Calu3 (cell line): ENCODE results near the gene SGSM1. TPM values are rescaled to one million over a fixed set of nuclear protein-coding genes. Genes with fewer than 3 reads are reported as not detected.

Experiments used
- BruUV-seq: library from RNA; stranded (reverse); fragments of 400-500 nt; replicated peaks from 2 replicates; lab custom pipeline; 2021; lab: Mats Ljungman, UMichigan
- CTCF ChIA-PET: fragments of 300-600 bp; sonication (Branson Sonifier 250); formaldehyde crosslinking; loops from one replicate; lab custom pipeline; 2022; ENCODE audit warnings: antibody characterized with exemption; lab: Charles Lee
- DNase-seq: peaks from one replicate; pipeline ENCODE4 v3.0.0; 2022
- H3K27ac Mint-ChIP-seq: one replicate; pipeline ENCODE4 v1.8.0; 2022; ENCODE audit warnings: mixed read lengths; ENCODE audit not compliant: unreplicated experiment
- H3K27me3 Mint-ChIP-seq: one replicate; pipeline ENCODE4 v1.8.0; 2022; ENCODE audit warnings: mixed read lengths; ENCODE audit not compliant: unreplicated experiment
- H3K36me3 Mint-ChIP-seq: one replicate; pipeline ENCODE4 v1.8.0; 2022; ENCODE audit warnings: mild to moderate bottlenecking, moderate library complexity, mixed read lengths; ENCODE audit not compliant: insufficient read depth, unreplicated experiment
- H3K4me1 Mint-ChIP-seq: one replicate; pipeline ENCODE4 v1.8.0; 2022; ENCODE audit warnings: mild to moderate bottlenecking, low read depth, mixed read lengths; ENCODE audit not compliant: unreplicated experiment
- H3K4me3 Mint-ChIP-seq: one replicate; pipeline ENCODE4 v1.8.0; 2022; ENCODE audit warnings: mild to moderate bottlenecking, low read depth, moderate library complexity, mixed read lengths; ENCODE audit not compliant: unreplicated experiment
- H3K9me3 Mint-ChIP-seq: one replicate; pipeline ENCODE4 v1.8.0; 2022; ENCODE audit warnings: low read depth, mixed read lengths; ENCODE audit not compliant: unreplicated experiment
- intact Hi-C: fragments of 100-400 bp; cut with micrococcal nuclease; formaldehyde crosslinking; loops from one replicate; pipeline ENCODE4 v1.10.0; 2022; ENCODE audit not compliant: unreplicated experiment
- total RNA-seq: library from RNA; stranded (reverse); gene quantifications from 2 replicates; pipeline ENCODE4 v1.2.3, GENCODE V29; 2022
- TF ChIP-seq, protein P1 (sequence below): fragments of 200-600 bp; IDR thresholded peaks from one replicate; pipeline ENCODE4 v1.8.0; 2022; ENCODE audit warnings: antibody characterized with exemption; ENCODE audit not compliant: unreplicated experiment

The SGSM1 gene
- total RNA-seq, 1 experiment from 2014 or later: 0.07 TPM

DNA sequence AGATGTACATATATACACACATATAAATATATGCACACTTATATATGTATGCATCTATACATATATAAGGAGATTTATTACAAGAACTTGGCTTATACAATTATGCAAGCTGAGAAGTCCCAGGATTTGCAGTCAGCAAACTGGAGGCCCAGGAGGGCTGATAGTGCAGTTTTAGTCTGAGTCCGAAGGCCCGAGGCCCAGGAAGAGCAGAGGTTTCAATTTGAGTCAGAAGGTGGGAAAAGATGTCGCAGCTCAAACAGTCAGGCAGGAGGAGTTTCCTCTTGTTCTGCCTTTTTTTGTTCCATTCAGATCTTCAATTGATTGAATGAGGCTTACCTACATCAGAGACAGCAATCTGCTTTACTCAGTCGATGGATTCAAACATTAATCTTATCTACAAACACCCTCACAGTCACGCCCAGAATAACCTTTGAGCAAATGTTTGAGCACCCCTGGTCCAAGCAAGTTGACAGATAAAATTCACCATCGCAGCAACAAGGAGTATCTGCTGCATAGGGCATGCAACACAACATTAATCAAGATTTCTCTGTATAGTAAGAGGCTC is 4.0 kb upstream of the SGSM1 start:
- no TSS peak for BruUV-seq
- Mint-ChIP-seq H3K4me3 (no peak overlapping the region), H3K36me3 (no peaks in the 10 kb centered on the region), H3K9me3 (no peaks in the 10 kb centered on the region), H3K27me3 (peaks cover 36% of the 10 kb centered on the region), H3K4me1 (peaks cover 2% of the 10 kb centered on the region), H3K27ac (no peak overlapping the region)
- TF ChIP-seq, protein P1, sequence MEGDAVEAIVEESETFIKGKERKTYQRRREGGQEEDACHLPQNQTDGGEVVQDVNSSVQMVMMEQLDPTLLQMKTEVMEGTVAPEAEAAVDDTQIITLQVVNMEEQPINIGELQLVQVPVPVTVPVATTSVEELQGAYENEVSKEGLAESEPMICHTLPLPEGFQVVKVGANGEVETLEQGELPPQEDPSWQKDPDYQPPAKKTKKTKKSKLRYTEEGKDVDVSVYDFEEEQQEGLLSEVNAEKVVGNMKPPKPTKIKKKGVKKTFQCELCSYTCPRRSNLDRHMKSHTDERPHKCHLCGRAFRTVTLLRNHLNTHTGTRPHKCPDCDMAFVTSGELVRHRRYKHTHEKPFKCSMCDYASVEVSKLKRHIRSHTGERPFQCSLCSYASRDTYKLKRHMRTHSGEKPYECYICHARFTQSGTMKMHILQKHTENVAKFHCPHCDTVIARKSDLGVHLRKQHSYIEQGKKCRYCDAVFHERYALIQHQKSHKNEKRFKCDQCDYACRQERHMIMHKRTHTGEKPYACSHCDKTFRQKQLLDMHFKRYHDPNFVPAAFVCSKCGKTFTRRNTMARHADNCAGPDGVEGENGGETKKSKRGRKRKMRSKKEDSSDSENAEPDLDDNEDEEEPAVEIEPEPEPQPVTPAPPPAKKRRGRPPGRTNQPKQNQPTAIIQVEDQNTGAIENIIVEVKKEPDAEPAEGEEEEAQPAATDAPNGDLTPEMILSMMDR: no peak
- no peak for DNase-seq
- CTCF ChIA-PET: no interaction called here
- intact Hi-C loops: no loop called here

DNA sequence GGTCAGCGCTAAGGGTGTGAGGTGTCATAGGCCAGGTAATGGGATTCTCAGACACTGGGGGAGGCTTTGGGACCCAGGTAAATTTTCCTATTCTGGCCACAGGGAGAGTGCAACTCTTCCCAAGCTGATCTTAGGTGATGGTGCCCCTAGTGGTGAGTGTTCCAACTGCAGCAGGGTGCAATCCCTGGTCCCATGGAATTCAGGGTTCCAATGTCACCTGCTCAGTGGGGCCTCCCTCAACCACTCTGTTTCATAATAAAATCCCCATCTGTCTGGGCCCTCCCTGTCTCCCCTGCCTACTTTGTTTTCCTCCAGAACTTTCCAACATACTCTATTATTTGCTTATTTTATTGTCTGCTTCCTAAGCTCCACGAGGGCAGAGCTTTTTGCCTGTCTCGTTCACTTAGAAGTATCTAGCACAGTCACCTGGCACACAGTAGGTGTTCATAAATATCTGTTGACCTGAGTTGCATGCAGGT is 2.9 kb upstream of the SGSM1 start:
- Mint-ChIP-seq H3K4me3 (no peak overlapping the region), H3K4me1 (no peaks in the 10 kb centered on the region), H3K9me3 (no peaks in the 10 kb centered on the region), H3K36me3 (no peaks in the 10 kb centered on the region), H3K27me3 (peaks cover 35% of the 10 kb centered on the region), H3K27ac (no peak overlapping the region)
- CTCF ChIA-PET: interaction anchor here (0.6 to 1.5 kb wide), 10 partner anchors 10 to 138 kb away, joined by 3 to 7 read pairs (median 4); no protein-coding TSS in a partner anchor
- DNase-seq: peak; percentile 81
- intact Hi-C loops: no loop called here
- TF ChIP-seq, protein P1: peak; percentile 92
- no TSS peak for BruUV-seq

DNA sequence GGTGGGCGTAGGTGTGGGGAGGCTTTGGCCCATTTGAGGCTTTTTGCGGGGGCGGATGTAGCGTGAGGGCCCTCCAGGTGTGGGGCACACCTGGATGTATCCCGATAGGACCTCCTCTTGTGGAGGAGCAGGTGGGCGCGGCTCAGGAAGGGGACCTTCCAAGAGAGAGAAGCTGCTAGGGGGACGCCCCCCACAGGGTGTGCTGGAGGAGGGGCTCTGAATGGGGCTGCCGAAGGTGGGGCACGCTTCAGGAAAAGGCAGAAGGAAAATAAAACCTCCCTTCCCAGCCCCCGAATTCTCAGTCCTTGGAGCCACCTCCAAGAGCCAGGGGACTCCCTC is 621 bp downstream of the SGSM1 start:
- no peak for DNase-seq
- intact Hi-C loops: no loop called here
- H3K36me3 Mint-ChIP-seq: no peaks in the 10 kb centered on the region
- H3K4me3 Mint-ChIP-seq: no peak overlapping the region
- peaks cover 64% of the 10 kb centered on the region for H3K27me3 Mint-ChIP-seq
- no peaks in the 10 kb centered on the region for H3K9me3 Mint-ChIP-seq
- CTCF ChIA-PET: interaction anchor here (0.6 to 1.0 kb wide), 6 partner anchors 34 to 283 kb away, joined by 3 to 10 read pairs (median 4); no protein-coding TSS in a partner anchor
- H3K4me1 Mint-ChIP-seq: no peaks in the 10 kb centered on the region
- BruUV-seq: no TSS peak
- no peak overlapping the region for H3K27ac Mint-ChIP-seq
- TF ChIP-seq, protein P1: no peak

DNA sequence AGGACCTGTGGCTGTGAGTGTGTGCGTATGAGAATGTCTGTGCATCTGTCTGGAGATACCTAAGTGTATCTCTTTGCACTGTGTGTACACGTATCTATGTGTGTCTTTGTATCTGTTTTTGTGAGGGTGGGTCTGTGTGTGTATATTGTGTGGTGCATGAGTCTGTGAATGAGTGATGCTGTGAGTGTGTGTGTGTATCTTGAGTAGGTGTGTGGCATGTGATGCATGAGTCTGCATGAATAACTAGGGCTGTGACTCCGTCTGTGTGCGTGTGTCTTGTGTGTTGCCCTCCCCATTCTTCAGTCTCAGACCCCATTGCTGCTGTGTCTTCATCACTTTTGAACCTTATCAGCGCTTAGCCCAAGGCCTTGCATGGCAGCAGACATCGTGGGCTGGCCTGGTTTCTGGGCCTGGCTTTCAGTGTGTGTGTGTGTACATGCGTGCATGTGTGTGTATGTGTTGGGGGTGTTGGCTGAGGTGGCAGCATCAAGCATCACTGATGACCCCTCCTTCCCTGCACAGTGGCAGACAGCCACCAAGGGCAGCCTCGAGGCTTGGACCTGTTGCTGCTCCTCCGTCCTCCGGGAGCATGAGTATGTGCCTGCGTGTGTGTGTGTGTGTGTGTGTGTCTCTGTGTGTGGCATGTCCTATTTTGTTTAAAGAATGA is 1.4 kb downstream of the SGSM1 start:
- BruUV-seq: no TSS peak
- TF ChIP-seq, protein P1: no peak
- no peak for DNase-seq
- H3K4me3 Mint-ChIP-seq: no peak overlapping the region
- no peaks in the 10 kb centered on the region for H3K9me3 Mint-ChIP-seq
- intact Hi-C loops: no loop called here
- no peaks in the 10 kb centered on the region for H3K36me3 Mint-ChIP-seq
- H3K27ac Mint-ChIP-seq: no peak overlapping the region
- CTCF ChIA-PET: interaction anchor here (0.6 kb wide), 1 partner anchor 57 kb away, joined by 5 read pairs; no protein-coding TSS in a partner anchor
- no peaks in the 10 kb centered on the region for H3K4me1 Mint-ChIP-seq
- peaks cover 67% of the 10 kb centered on the region for H3K27me3 Mint-ChIP-seq
